Calu3 (cell line): ENCODE measurements around the gene ANKEF1. TPM values are rescaled to one million over a fixed set of nuclear protein-coding genes. Genes with fewer than 3 reads are reported as not detected.

Experiments used
- Bru-seq: library from RNA; stranded (reverse); fragments of 400-500 nt; gene quantifications from one replicate; lab custom pipeline; 2021; lab: Mats Ljungman, UMichigan
- BruChase-seq, 2 experiments: library from RNA; stranded (reverse); fragments of 400-500 nt; gene quantifications; one replicate each; lab custom pipeline; 2021; lab: Mats Ljungman, UMichigan
- BruUV-seq: library from RNA; stranded (reverse); fragments of 400-500 nt; replicated peaks from 2 replicates; lab custom pipeline; 2021; lab: Mats Ljungman, UMichigan
- CTCF ChIA-PET: fragments of 300-600 bp; sonication (Branson Sonifier 250); formaldehyde crosslinking; loops from one replicate; lab custom pipeline; 2022; ENCODE audit warnings: antibody characterized with exemption; lab: Charles Lee
- DNase-seq: peaks from one replicate; pipeline ENCODE4 v3.0.0; 2022
- H3K27ac Mint-ChIP-seq: one replicate; pipeline ENCODE4 v1.8.0; 2022; ENCODE audit warnings: mixed read lengths; ENCODE audit not compliant: unreplicated experiment
- H3K27me3 Mint-ChIP-seq: one replicate; pipeline ENCODE4 v1.8.0; 2022; ENCODE audit warnings: mixed read lengths; ENCODE audit not compliant: unreplicated experiment
- H3K36me3 Mint-ChIP-seq: one replicate; pipeline ENCODE4 v1.8.0; 2022; ENCODE audit warnings: mild to moderate bottlenecking, moderate library complexity, mixed read lengths; ENCODE audit not compliant: insufficient read depth, unreplicated experiment
- H3K4me1 Mint-ChIP-seq: one replicate; pipeline ENCODE4 v1.8.0; 2022; ENCODE audit warnings: mild to moderate bottlenecking, low read depth, mixed read lengths; ENCODE audit not compliant: unreplicated experiment
- H3K4me3 Mint-ChIP-seq: one replicate; pipeline ENCODE4 v1.8.0; 2022; ENCODE audit warnings: mild to moderate bottlenecking, low read depth, moderate library complexity, mixed read lengths; ENCODE audit not compliant: unreplicated experiment
- H3K9me3 Mint-ChIP-seq: one replicate; pipeline ENCODE4 v1.8.0; 2022; ENCODE audit warnings: low read depth, mixed read lengths; ENCODE audit not compliant: unreplicated experiment
- CTCF ChIP-seq: fragments of 200-600 bp; IDR thresholded peaks from one replicate; pipeline ENCODE4 v1.8.0; 2022; ENCODE audit warnings: antibody characterized with exemption; ENCODE audit not compliant: unreplicated experiment
- intact Hi-C: fragments of 100-400 bp; cut with micrococcal nuclease; formaldehyde crosslinking; loops from one replicate; pipeline ENCODE4 v1.10.0; 2022; ENCODE audit not compliant: unreplicated experiment
- long read RNA-seq: library from polyadenylated mRNA; stranded (forward); transcript quantifications from one replicate; pipeline ENCODE4 v2.0.0, GENCODE V29; 2022
- total RNA-seq: library from RNA; stranded (reverse); gene quantifications from 2 replicates; pipeline ENCODE4 v1.2.3, GENCODE V29; 2022

Gene ANKEF1
- 9.0 and 11.0 TPM in 2 replicates for total RNA-seq
- Bru-seq, nascent RNA: percentile 68 among the genes with signal in this experiment
- percentile 73 among the genes with signal in this experiment for BruChase-seq, experiment 1, labeled RNA remaining after a 6-hour chase
- percentile 70 among the genes with signal in this experiment for BruChase-seq, experiment 2, labeled RNA remaining after a 2-hour chase
- long read RNA-seq, full-length matches to known transcripts: 5 of 17 reads
- long read RNA-seq, partial matches to known transcripts: 12 of 17 reads
- long read RNA-seq, other reads (novel, unspliced or antisense): 0 of 17 reads

GRCh38 chr20:10034717-10035571 lies at the start of gene ANKEF1:
ANKEF1 (plus strand) TSS chr20:10034987; CDS start chr20:10038302, 3,315 bp downstream.
- TSS peak; percentile 68 for BruUV-seq
- H3K36me3 Mint-ChIP-seq: peaks cover 19% of the 10 kb centered on the region
- H3K27ac Mint-ChIP-seq: peak within 1 kb of the TSS; percentile 79
- CTCF ChIA-PET: interaction anchor here (0.6 to 1.2 kb wide), 5 partner anchors 30 to 418 kb away, joined by 3 to 8 read pairs (median 5); no protein-coding TSS in a partner anchor
- no peaks in the 10 kb centered on the region for H3K4me1 Mint-ChIP-seq
- peak within 1 kb of the TSS; percentile 81 for H3K4me3 Mint-ChIP-seq
- intact Hi-C loops: loop anchor here (5.0 kb wide), 1 partner anchor 37 kb away; no protein-coding TSS in a partner anchor
- TF ChIP-seq CTCF: no peak
- no peaks in the 10 kb centered on the region for H3K27me3 Mint-ChIP-seq
- DNase-seq: peak; percentile 91
- no peaks in the 10 kb centered on the region for H3K9me3 Mint-ChIP-seq

- Mint-ChIP-seq H3K36me3 (no peaks in the 10 kb centered on the region), H3K27me3 (no peaks in the 10 kb centered on the region), H3K4me3 (no peak overlapping the region), H3K9me3 (no peaks in the 10 kb centered on the region), H3K4me1 (no peaks in the 10 kb centered on the region), H3K27ac (no peak overlapping the region)
- no peak for DNase-seq
- intact Hi-C loops: no loop called here
- CTCF ChIA-PET: no interaction called here
- TF ChIP-seq CTCF: no peak
- BruUV-seq: no TSS peak
Observed at GRCh38 chr20:9985281-9985680, 49.5 kb upstream of the ANKEF1 start.

GRCh38 chr20:9985773-9986172 lies 49.0 kb upstream of the ANKEF1 start:
- no peaks in the 10 kb centered on the region for H3K9me3 Mint-ChIP-seq
- no peaks in the 10 kb centered on the region for H3K4me1 Mint-ChIP-seq
- no peak overlapping the region for H3K27ac Mint-ChIP-seq
- BruUV-seq: no TSS peak
- CTCF ChIA-PET: no interaction called here
- H3K36me3 Mint-ChIP-seq: no peaks in the 10 kb centered on the region
- intact Hi-C loops: no loop called here
- no peaks in the 10 kb centered on the region for H3K27me3 Mint-ChIP-seq
- no peak overlapping the region for H3K4me3 Mint-ChIP-seq
- TF ChIP-seq CTCF: no peak
- DNase-seq: no peak

- H3K9me3 Mint-ChIP-seq: no peaks in the 10 kb centered on the region
- H3K4me1 Mint-ChIP-seq: no peaks in the 10 kb centered on the region
- no TSS peak for BruUV-seq
- no peak for TF ChIP-seq CTCF
- intact Hi-C loops: no loop called here
- no peaks in the 10 kb centered on the region for H3K27me3 Mint-ChIP-seq
- no peak overlapping the region for H3K27ac Mint-ChIP-seq
- H3K4me3 Mint-ChIP-seq: no peak overlapping the region
- CTCF ChIA-PET: no interaction called here
- DNase-seq: no peak
- no peaks in the 10 kb centered on the region for H3K36me3 Mint-ChIP-seq
Observed at GRCh38 chr20:9989066-9989724, 45.6 kb upstream of the ANKEF1 start.
